Tibial nerve (tissue), 4 donors: ENCODE measurements around the gene SEC63.

Experiments
- CTCF ChIP-seq, 5 experiments: fragments of 200-600 bp in 3 of 5; fragments of 450-650 bp in 2 of 5; sonication (generic) in 3 of 5; IDR thresholded peaks; one replicate each; pipeline ENCODE4 v1.5.1; 2016 to 2019; ENCODE audit warnings: antibody characterized with exemption in 5 of 5, mild to moderate bottlenecking in 3 of 5, moderate library complexity in 2 of 5
- EP300 ChIP-seq, 2 donors: sonication (generic); formaldehyde crosslinking; IDR thresholded peaks; one replicate each; pipeline ENCODE4 v1.6.1; 2017; ENCODE audit warnings: antibody characterized with exemption in 2 of 2, mild to moderate bottlenecking in 1 of 2
- POLR2A ChIP-seq, 2 donors: fragments of 450-650 bp; IDR thresholded peaks; one replicate each; pipeline ENCODE4 v1.6.1; 2017; ENCODE audit warnings: antibody characterized with exemption in 2 of 2, mild to moderate bottlenecking in 2 of 2, moderate library complexity in 2 of 2

- no peak for TF ChIP-seq CTCF (IDR thresholded peaks at IDR 0.05)
- TF ChIP-seq POLR2A (IDR thresholded peaks at IDR 0.05), result no peak
- no peak for TF ChIP-seq EP300 (IDR thresholded peaks at IDR 0.05)
Measured at GRCh38 chr6:107871016-107871415, 87.0 kb downstream of the SEC63 start.
